ENCODE measurements around the gene VTI1A.

- no peak for TF ChIP-seq CTCF (IDR thresholded peaks at IDR 0.05)
- no peak for TF ChIP-seq POLR2A (IDR thresholded peaks at IDR 0.05)
- no peak for TF ChIP-seq EP300 (IDR thresholded peaks at IDR 0.05)
Observed at GRCh38 chr10:112644265-112644645, 197.2 kb downstream of the VTI1A start.

All from ovary (tissue), 3 donors.